Stimulated activated memory B cell treated with anti-CD40 and anti-IgM and Interleukin-4, amounts not matched to agents 10 μg/mL and 1 μg/mL and 100 μg/mL, for 72 hours (primary cell): Measurements from ENCODE around the gene CPNE5.
"Not testable (repeated sequence)": the region's sequence is repeated elsewhere in the genome, so short reads cannot be mapped to it uniquely, and the experiment has no call there.

Experiments used
- ATAC-seq: fragments of 150-1000 bp; cut with Tn5 transposase; 2 replicates; pipeline ENCODE4 v1.10.0; 2021
- H3K27ac Mint-ChIP-seq: one replicate; pipeline ENCODE4 v1.8.0; 2022; ENCODE audit warnings: mild to moderate bottlenecking, mixed read lengths
- H3K27me3 Mint-ChIP-seq: one replicate; pipeline ENCODE4 v1.8.0; 2022; ENCODE audit warnings: mixed read lengths
- H3K36me3 Mint-ChIP-seq: one replicate; pipeline ENCODE4 v1.8.0; 2022; ENCODE audit warnings: mixed read lengths
- H3K4me1 Mint-ChIP-seq: one replicate; pipeline ENCODE4 v1.8.0; 2022; ENCODE audit warnings: mixed read lengths
- H3K4me3 Mint-ChIP-seq: one replicate; pipeline ENCODE4 v1.8.0; 2022; ENCODE audit warnings: mild to moderate bottlenecking, moderate library complexity, mixed read lengths
- H3K9me3 Mint-ChIP-seq: one replicate; pipeline ENCODE4 v1.8.0; 2022; ENCODE audit warnings: mixed read lengths

The CPNE5 gene

DNA sequence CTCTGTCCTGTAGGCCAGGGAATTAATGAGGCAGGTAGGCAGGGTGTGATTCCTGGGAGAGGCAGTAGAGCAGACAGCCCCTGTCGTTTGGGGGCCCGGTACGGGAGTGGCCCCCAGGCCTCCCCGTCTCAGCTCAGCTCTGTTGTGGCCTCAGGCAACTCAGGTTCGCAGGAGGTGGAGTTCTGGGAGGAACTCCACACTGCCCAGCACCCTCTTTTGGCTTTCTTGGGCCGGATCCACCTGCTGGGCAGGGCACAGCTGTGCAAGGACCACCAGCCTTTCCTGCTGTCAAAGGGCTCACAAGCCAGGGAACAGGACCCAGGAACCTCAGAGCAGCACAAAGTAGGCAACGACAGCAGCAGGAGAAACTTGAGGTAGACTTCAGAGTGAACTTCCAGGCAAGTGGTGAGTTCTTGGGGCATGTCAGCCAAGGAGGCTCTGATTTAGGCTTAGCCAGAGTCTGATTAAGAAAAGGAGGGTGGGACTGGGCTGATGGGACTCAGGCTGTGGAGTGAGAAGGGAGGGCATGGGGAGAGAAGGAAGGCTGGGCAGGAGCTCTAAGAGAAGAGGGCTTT is 104.7 kb downstream of the CPNE5 start:
- ATAC-seq = no peak
- H3K4me3 Mint-ChIP-seq = peak overlapping the region; percentile 40

DNA sequence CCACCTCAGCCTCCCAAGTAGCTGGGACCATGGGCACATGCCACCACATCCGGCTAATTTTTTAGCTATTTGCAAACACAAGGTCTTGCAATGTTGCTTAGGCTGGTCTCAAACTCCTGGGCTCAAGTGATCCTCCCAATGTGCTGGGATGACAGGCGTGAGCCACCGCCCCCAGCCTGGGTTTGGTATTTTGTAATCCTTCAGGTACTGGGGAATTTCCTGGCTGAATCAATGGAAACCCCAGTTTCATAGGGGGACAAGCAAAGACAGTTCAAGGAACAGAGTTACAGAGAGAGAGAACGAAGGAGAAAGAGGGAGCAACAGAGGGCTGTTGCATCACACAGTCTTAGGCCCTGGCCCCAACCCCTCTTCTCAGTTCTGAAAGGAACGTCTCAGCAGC is 105.9 kb downstream of the CPNE5 start:
- Mint-ChIP-seq H3K9me3 (no peaks in the 10 kb centered on the region), H3K4me1 (peaks cover 55% of the 10 kb centered on the region), H3K4me3 (no peak overlapping the region), H3K36me3 (no peaks in the 10 kb centered on the region), H3K27ac (peak overlapping the region; percentile 60), H3K27me3 (no peaks in the 10 kb centered on the region)
- ATAC-seq = no peak

More for the DNA sequence above, 104.7 kb downstream of the CPNE5 start:
- Mint-ChIP-seq H3K4me1 (peaks cover 49% of the 10 kb centered on the region), H3K27ac (peak overlapping the region; percentile 60), H3K36me3 (no peaks in the 10 kb centered on the region), H3K27me3 (no peaks in the 10 kb centered on the region), H3K9me3 (no peaks in the 10 kb centered on the region)

DNA sequence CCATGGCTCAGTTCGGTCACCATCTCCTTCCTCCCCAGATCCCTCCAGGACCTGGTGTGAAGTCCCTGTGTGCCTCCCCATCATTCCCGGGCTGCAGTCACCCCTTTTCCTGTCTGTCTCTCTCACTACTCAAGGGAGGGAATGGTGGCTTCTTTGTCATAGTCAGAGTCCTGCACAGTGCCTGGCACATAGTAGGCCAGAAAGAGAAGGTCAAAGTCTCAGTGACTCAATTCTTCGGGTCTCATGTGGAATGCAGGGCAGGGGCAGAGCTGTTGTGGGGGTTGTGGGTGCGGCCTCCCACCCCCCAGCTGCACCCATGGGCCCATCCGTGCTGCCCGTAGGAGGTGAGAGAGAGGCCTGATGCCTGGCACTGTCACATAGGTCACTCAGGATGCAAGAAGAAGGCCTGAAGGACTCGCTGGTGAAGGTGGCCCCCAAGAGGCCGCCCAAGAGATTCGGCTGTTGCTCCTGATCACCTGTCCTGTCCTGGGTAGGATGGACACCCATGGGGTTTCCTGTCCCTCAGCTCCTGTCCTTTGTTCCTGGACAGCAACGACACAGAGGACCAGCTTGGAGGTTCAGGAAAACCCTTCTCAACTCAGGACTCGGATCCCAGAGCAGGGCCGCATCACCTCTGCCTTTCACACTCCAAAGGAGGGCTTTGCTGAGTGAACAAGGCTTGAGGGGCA is 107.5 kb downstream of the CPNE5 start:
- H3K9me3 Mint-ChIP-seq = peaks cover 3% of the 10 kb centered on the region
- no peaks in the 10 kb centered on the region for H3K27me3 Mint-ChIP-seq
- H3K4me1 Mint-ChIP-seq = peaks cover 56% of the 10 kb centered on the region
- no peaks in the 10 kb centered on the region for H3K36me3 Mint-ChIP-seq
- H3K4me3 Mint-ChIP-seq = no peak overlapping the region
- H3K27ac Mint-ChIP-seq = peak overlapping the region; percentile 3
- no peak for ATAC-seq

- Mint-ChIP-seq H3K27ac (peak overlapping the region; percentile 3), H3K27me3 (no peaks in the 10 kb centered on the region), H3K36me3 (no peaks in the 10 kb centered on the region), H3K4me1 (peaks cover 67% of the 10 kb centered on the region), H3K9me3 (peaks cover 3% of the 10 kb centered on the region), H3K4me3 (no peak overlapping the region)
- no peak for ATAC-seq
Measured at GRCh38 chr6:36730424-36731380, 108.5 kb downstream of the CPNE5 start.

DNA sequence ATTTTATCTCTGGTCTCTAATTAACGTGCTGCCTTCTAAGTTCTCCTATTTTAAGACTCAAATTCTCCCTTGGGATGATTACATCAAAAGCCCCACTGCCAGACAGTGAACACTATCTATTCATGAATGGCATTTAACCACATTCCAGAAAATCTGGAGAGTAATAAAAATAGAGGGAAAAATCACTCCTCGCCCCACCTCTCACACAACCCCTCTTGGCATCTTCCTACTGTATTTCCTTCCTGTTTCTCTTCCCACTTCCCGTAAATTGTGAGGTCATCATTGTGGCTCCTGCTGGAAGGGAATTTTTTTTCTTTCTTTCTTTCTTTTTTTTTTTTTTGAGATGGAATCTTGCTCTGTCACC is 110.1 kb downstream of the CPNE5 start:
- no peaks in the 10 kb centered on the region for H3K27me3 Mint-ChIP-seq
- H3K4me1 Mint-ChIP-seq = peaks cover 71% of the 10 kb centered on the region
- peak overlapping the region; percentile 31 for H3K27ac Mint-ChIP-seq
- no peak overlapping the region for H3K4me3 Mint-ChIP-seq
- H3K9me3 Mint-ChIP-seq = peaks cover 3% of the 10 kb centered on the region
- H3K36me3 Mint-ChIP-seq = no peaks in the 10 kb centered on the region
- ATAC-seq = no peak

DNA sequence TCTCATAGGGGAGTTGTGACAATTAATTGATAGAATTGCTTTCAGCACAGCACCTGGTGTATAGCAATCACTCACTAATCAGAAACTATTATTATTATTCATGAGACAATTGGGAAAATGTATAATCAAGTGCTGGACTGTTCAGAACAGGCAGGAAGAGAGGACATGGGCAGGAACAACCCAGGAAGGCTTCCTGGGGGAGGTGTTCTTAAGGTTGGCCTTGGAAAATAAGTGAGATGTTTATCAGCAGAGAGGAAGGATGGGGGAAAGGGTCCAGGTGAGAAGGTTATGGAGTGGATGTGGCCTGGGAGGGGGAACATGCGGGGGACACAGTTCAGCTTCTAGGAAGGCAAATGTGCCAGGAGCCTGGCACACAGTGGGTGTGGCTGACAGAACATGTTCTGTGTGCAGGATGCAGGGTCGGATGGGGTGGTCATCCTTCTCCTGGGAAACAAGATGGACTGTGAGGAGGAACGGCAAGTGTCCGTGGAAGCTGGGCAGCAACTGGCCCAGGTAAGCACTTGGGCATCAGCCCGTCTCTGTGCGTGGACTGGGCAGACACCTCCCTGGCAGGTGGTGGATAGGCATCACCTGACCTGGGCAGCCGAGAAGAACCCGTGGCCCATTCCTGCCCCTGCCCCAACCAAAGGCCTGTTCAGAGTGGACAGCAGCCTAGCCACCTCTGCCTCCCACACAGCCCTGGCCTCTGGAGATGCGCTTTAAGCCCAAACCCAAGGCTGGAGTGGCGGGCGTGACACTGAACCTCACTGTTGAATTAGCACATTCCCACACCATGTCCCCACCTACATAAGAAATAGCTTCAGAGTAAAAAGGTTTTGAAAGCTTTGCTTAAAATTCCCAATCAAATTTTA is 110.7 kb downstream of the CPNE5 start:
- no peak for ATAC-seq
- H3K9me3 Mint-ChIP-seq = peaks cover 3% of the 10 kb centered on the region
- peaks cover 67% of the 10 kb centered on the region for H3K4me1 Mint-ChIP-seq
- H3K36me3 Mint-ChIP-seq = no peaks in the 10 kb centered on the region
- H3K27me3 Mint-ChIP-seq = no peaks in the 10 kb centered on the region
- H3K27ac Mint-ChIP-seq = peak overlapping the region; percentile 46
- no peak overlapping the region for H3K4me3 Mint-ChIP-seq

DNA sequence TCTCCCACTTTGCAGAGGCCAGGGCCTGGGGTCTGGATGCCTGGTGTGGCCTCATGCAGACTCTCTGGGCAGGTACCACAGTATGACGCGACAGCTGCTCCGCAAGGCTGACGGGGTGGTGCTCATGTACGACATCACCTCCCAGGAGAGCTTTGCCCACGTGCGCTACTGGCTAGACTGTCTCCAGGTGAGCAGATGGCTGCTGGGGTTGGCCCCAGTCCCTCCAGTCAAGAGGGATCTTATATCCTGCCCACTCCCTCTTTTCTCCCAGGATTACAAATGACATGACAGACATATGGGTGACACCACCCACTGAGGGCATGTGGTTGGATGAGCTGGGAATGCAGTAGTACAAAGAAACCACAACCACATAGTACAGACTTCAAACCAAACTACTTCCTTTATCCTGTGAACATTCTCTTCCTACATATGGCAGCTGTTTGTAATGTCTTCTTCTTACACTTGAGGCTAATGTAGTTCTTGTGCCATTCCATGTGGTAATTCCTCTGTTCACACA is 111.7 kb downstream of the CPNE5 start:
- Mint-ChIP-seq H3K4me3 (no peak overlapping the region), H3K9me3 (peaks cover 3% of the 10 kb centered on the region), H3K4me1 (peaks cover 62% of the 10 kb centered on the region), H3K27me3 (no peaks in the 10 kb centered on the region), H3K27ac (peak overlapping the region; percentile 46), H3K36me3 (no peaks in the 10 kb centered on the region)
- ATAC-seq = no peak

- Mint-ChIP-seq H3K27ac (peak overlapping the region; percentile 46), H3K36me3 (no peaks in the 10 kb centered on the region), H3K9me3 (peaks cover 3% of the 10 kb centered on the region), H3K4me1 (peaks cover 61% of the 10 kb centered on the region), H3K27me3 (no peaks in the 10 kb centered on the region), H3K4me3 (no peak overlapping the region)
- ATAC-seq = no peak
Measured at GRCh38 chr6:36725581-36725980, 113.7 kb downstream of the CPNE5 start.

DNA sequence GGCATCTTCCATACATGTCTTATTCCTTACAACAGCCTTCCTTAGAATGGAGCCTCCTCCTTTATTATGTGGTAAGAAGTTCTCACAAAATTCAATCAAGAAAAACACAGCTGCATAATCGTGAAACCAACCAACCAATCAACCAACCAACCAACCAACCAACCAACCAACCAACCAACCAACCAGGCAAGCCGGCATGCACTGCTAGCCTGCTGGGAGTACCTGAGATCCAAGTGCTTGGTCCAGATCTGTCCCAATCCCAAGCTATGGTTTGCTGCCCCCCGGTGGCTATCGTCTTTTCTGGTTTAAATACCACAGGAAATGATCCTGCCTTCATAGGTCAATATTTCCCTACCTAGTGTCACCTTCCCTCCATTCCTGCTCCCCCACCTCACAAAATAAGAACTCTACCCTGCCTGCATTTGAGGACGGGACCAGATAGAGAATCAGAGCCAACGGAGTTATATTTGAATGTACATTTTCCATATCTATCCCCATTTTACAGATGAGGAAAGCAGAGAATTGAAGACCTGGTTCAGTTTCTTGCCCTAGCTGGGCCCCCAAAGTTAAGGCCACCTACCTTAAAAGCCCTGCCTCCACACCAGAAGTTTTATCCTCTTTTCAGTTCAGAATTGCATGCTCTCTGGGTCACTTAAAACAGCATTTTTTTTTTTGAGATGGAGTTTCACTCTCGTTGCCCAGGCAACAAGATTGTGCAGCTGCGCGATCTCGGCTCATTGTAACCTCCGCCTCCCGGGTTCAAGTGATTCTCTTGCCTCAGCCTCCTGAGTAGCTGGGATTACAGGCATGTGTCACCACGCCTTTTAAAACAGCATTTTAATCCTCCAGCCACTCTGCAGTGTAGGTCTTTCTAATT is 114.5 kb downstream of the CPNE5 start:
- Mint-ChIP-seq H3K36me3 (no peaks in the 10 kb centered on the region), H3K9me3 (peaks cover 3% of the 10 kb centered on the region), H3K27me3 (no peaks in the 10 kb centered on the region), H3K4me3 (no peak overlapping the region), H3K27ac (peak overlapping the region; percentile 46), H3K4me1 (peaks cover 69% of the 10 kb centered on the region)
- no peak for ATAC-seq

- H3K4me3 Mint-ChIP-seq, ATAC-seq, H3K9me3 Mint-ChIP-seq, H3K36me3 Mint-ChIP-seq, H3K27me3 Mint-ChIP-seq, H3K27ac Mint-ChIP-seq: not testable (repeated sequence)
- H3K4me1 Mint-ChIP-seq = peaks cover 69% of the 10 kb centered on the region
Measured at GRCh38 chr6:36723992-36724391, 115.3 kb downstream of the CPNE5 start.

DNA sequence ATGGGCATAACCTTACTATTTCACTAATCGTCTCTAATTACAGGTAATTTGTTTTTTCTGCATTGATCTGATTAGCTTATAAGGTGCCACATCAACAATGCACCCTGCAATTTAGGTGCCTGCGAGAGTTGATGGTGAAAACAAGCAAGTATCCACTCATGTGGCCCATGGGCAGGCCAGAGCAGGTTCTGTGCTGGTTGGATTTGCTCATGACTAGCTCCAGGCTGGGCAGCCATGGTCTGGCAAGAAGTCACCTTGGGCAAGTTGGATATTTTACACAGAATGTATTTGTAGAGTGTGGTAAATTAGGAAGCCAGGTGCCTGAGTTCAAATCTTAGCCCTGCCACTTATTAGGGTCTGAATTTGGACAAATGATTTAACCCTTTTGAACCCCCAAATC is 116.4 kb downstream of the CPNE5 start:
- H3K4me1 Mint-ChIP-seq = peaks cover 58% of the 10 kb centered on the region
- peak overlapping the region; percentile 58 for H3K27ac Mint-ChIP-seq
- no peaks in the 10 kb centered on the region for H3K36me3 Mint-ChIP-seq
- H3K27me3 Mint-ChIP-seq = no peaks in the 10 kb centered on the region
- no peak overlapping the region for H3K4me3 Mint-ChIP-seq
- peaks cover 3% of the 10 kb centered on the region for H3K9me3 Mint-ChIP-seq
- no peak for ATAC-seq

- no peak overlapping the region for H3K4me3 Mint-ChIP-seq
- H3K9me3 Mint-ChIP-seq = no peaks in the 10 kb centered on the region
- H3K4me1 Mint-ChIP-seq = peaks cover 53% of the 10 kb centered on the region
Measured at GRCh38 chr6:36722365-36722764, 116.9 kb downstream of the CPNE5 start.

GRCh38 chr6:36721369-36722140 is 117.7 kb downstream of the CPNE5 start:
- Mint-ChIP-seq H3K27me3 (no peaks in the 10 kb centered on the region), H3K36me3 (no peaks in the 10 kb centered on the region), H3K27ac (peak overlapping the region; percentile 58), H3K4me1 (peaks cover 45% of the 10 kb centered on the region), H3K4me3 (no peak overlapping the region), H3K9me3 (no peaks in the 10 kb centered on the region)
- ATAC-seq = no peak

More at GRCh38 chr6:36722365-36722764, 116.9 kb downstream of the CPNE5 start:
- Mint-ChIP-seq H3K36me3 (no peaks in the 10 kb centered on the region), H3K27ac (peak overlapping the region; percentile 58), H3K27me3 (no peaks in the 10 kb centered on the region)
- no peak for ATAC-seq
